Vagina (tissue), 2 donors: Measurements from ENCODE around the gene SIRPA. TPM values are rescaled to one million over a fixed set of nuclear protein-coding genes. Genes with fewer than 3 reads are reported as not detected.

Experiments used
- DNase-seq, 2 donors: peaks; one replicate each; pipeline ENCODE4 v3.0.0-alpha.2; 2017; ENCODE audit errors: extremely low spot score in 2 of 2
- H3K27ac ChIP-seq: fragments of 200-600 bp; sonication (generic); one replicate; pipeline ENCODE4 v1.5.1; 2019
- H3K27me3 ChIP-seq: fragments of 200-600 bp; sonication (generic); one replicate; pipeline ENCODE4 v1.5.1; 2019
- H3K36me3 ChIP-seq, 2 donors: fragments of 200-600 bp; sonication (generic); one replicate each; pipeline ENCODE4 v1.5.1; 2017 to 2019
- H3K4me1 ChIP-seq: fragments of 200-600 bp; sonication (generic); one replicate; pipeline ENCODE4 v1.5.1; 2019
- H3K4me3 ChIP-seq, 2 donors: fragments of 200-600 bp; sonication (generic); 1 replicate in 1 of 2; 2 replicates in 1 of 2; pipeline ENCODE4 v1.5.1; 2016 to 2019
- H3K9me3 ChIP-seq: fragments of 200-600 bp; sonication (generic); one replicate; pipeline ENCODE4 v1.5.1; 2019
- CTCF ChIP-seq, 3 experiments: fragments of 450-650 bp in 2 of 3; fragments of 200-600 bp in 1 of 3; sonication (generic) in 1 of 3; IDR thresholded peaks; one replicate each; pipeline ENCODE4 v1.5.1; 2017 to 2019; ENCODE audit warnings: antibody characterized with exemption in 3 of 3, mild to moderate bottlenecking in 2 of 3, moderate library complexity in 2 of 3
- POLR2A ChIP-seq, 2 donors: fragments of 450-650 bp; IDR thresholded peaks; one replicate each; pipeline ENCODE4 v1.6.1; 2017; ENCODE audit warnings: antibody characterized with exemption in 2 of 2, mild to moderate bottlenecking in 2 of 2, moderate library complexity in 2 of 2
- POLR2AphosphoS5 ChIP-seq, 2 donors: sonication (generic); formaldehyde crosslinking; IDR thresholded peaks; one replicate each; pipeline ENCODE4 v1.9.0; 2017; ENCODE audit warnings: antibody characterized with exemption in 2 of 2, mild to moderate bottlenecking in 2 of 2, low read depth in 1 of 2; ENCODE audit not compliant: insufficient read depth in 1 of 2
- intact Hi-C: fragments of 100-400 bp; cut with DNase I; formaldehyde crosslinking; loops from one replicate; pipeline ENCODE4 v1.15.1; 2023
- total RNA-seq: library from RNA; depleted of rRNA; stranded (reverse); fragments of >200 nt; gene quantifications from one replicate; pipeline ENCODE4 v1.2.3, GENCODE V29; 2016

Gene SIRPA
- total RNA-seq, 1 donor from 2014 or later, result 52.3 TPM

- H3K9me3 ChIP-seq, result no peaks in the 10 kb centered on the region
- intact Hi-C loops, result no loop called here
- no peaks in the 10 kb centered on the region for H3K36me3 ChIP-seq
- TF ChIP-seq POLR2AphosphoS5 (IDR thresholded peaks at IDR 0.05; ENCODE audit: insufficient read depth in 1 of 2, low read depth in 1 of 2) (no peak), POLR2A (IDR thresholded peaks at IDR 0.05) (no peak)
- no peak overlapping the region for H3K27ac ChIP-seq
- H3K27me3 ChIP-seq, result no peaks in the 10 kb centered on the region
- no peak overlapping the region for H3K4me3 ChIP-seq
- DNase-seq, result no peak
- no peaks in the 10 kb centered on the region for H3K4me1 ChIP-seq
Observed at GRCh38 chr20:1871807-1872458, 23.3 kb upstream of the SIRPA start.

GRCh38 chr20:1872459-1873097 lies 22.6 kb upstream of the SIRPA start:
- Histone ChIP-seq H3K9me3 (no peaks in the 10 kb centered on the region), H3K27ac (no peak overlapping the region), H3K36me3 (no peaks in the 10 kb centered on the region), H3K4me3 (no peak overlapping the region), H3K4me1 (no peaks in the 10 kb centered on the region), H3K27me3 (no peaks in the 10 kb centered on the region)
- intact Hi-C loops, result no loop called here
- no peak for DNase-seq
- TF ChIP-seq CTCF (IDR thresholded peaks at IDR 0.05) (no peak), POLR2A (IDR thresholded peaks at IDR 0.05) (no peak), POLR2AphosphoS5 (IDR thresholded peaks at IDR 0.05; ENCODE audit: insufficient read depth in 1 of 2, low read depth in 1 of 2) (no peak)

GRCh38 chr20:1874450-1875182 lies 20.6 kb upstream of the SIRPA start:
- no peak for DNase-seq
- intact Hi-C loops, result no loop called here
- Histone ChIP-seq H3K4me3 (no peak overlapping the region), H3K36me3 (no peaks in the 10 kb centered on the region), H3K27ac (no peak overlapping the region), H3K9me3 (no peaks in the 10 kb centered on the region), H3K4me1 (no peaks in the 10 kb centered on the region), H3K27me3 (no peaks in the 10 kb centered on the region)
- TF ChIP-seq CTCF (IDR thresholded peaks at IDR 0.05) (no peak), POLR2AphosphoS5 (IDR thresholded peaks at IDR 0.05; ENCODE audit: insufficient read depth in 1 of 2, low read depth in 1 of 2) (no peak), POLR2A (IDR thresholded peaks at IDR 0.05) (no peak)

GRCh38 chr20:1875183-1875554 lies 20.0 kb upstream of the SIRPA start:
- no peak for TF ChIP-seq POLR2AphosphoS5 (IDR thresholded peaks at IDR 0.05; ENCODE audit: insufficient read depth in 1 of 2, low read depth in 1 of 2)
- no peak for TF ChIP-seq CTCF (IDR thresholded peaks at IDR 0.05)
- no peak for TF ChIP-seq POLR2A (IDR thresholded peaks at IDR 0.05)
- no peak overlapping the region for H3K4me3 ChIP-seq
- no peaks in the 10 kb centered on the region for H3K36me3 ChIP-seq
- no peak overlapping the region for H3K27ac ChIP-seq
- H3K4me1 ChIP-seq, result no peaks in the 10 kb centered on the region
- H3K27me3 ChIP-seq, result no peaks in the 10 kb centered on the region
- intact Hi-C loops, result no loop called here
- no peak for DNase-seq
- no peaks in the 10 kb centered on the region for H3K9me3 ChIP-seq

- Histone ChIP-seq H3K4me1 (no peaks in the 10 kb centered on the region), H3K36me3 (no peaks in the 10 kb centered on the region), H3K27me3 (no peaks in the 10 kb centered on the region), H3K9me3 (no peaks in the 10 kb centered on the region), H3K4me3 (no peak overlapping the region), H3K27ac (no peak overlapping the region)
- no peak for TF ChIP-seq POLR2A (IDR thresholded peaks at IDR 0.05)
- TF ChIP-seq CTCF (IDR thresholded peaks at IDR 0.05), result no peak
- no peak for TF ChIP-seq POLR2AphosphoS5 (IDR thresholded peaks at IDR 0.05; ENCODE audit: insufficient read depth in 1 of 2, low read depth in 1 of 2)
- intact Hi-C loops, result no loop called here
- DNase-seq, result no peak
Observed at GRCh38 chr20:1875762-1876161, 19.4 kb upstream of the SIRPA start.
